H1 (cell line): Measurements from ENCODE around the gene PCDH9. TPM values are rescaled to one million over a fixed set of nuclear protein-coding genes. Genes with fewer than 3 reads are reported as not detected.

Source experiments
- CTCF ChIA-PET: fragments of 300-600 bp; sonication (Branson Sonifier 250); formaldehyde crosslinking; loops from one replicate; lab custom pipeline; 2021; ENCODE audit not compliant: partially characterized antibody; lab: Charles Lee
- POLR2A ChIA-PET: fragments of 300-600 bp; sonication (Branson Sonifier 250); formaldehyde crosslinking; loops from one replicate; lab custom pipeline; 2021; ENCODE audit warnings: inconsistent platforms; ENCODE audit not compliant: partially characterized antibody; lab: Charles Lee
- DNase-seq, 2 experiments: peaks; one replicate each; pipeline versions ENCODE4 v3.0.0 to v3.0.0-alpha.2; 2010 to 2022; ENCODE audit warnings: low spot score in 2 of 2, low read depth in 1 of 2, mixed read lengths in 1 of 2
- FAIRE-seq: peaks from 2 replicates; lab custom pipeline; 2011; peaks lifted over from hg19 to GRCh38; lab: Jason Lieb, UNC
- H2AFZ ChIP-seq: 2 replicates; pipeline ENCODE4 v1.8.1; 2012; ENCODE audit warnings: low read length, inconsistent platforms
- H2AK5ac ChIP-seq: 2 replicates; pipeline ENCODE4 v1.6.1; 2013; ENCODE audit warnings: low read depth, low read length
- H2BK120ac ChIP-seq: replicated peaks from 2 replicates; pipeline ENCODE3; 2013; ENCODE audit warnings: low read depth, low read length, inconsistent platforms
- H2BK12ac ChIP-seq: 2 replicates; pipeline ENCODE4 v1.6.1; 2013; ENCODE audit warnings: low read depth, low read length
- H2BK15ac ChIP-seq: 2 replicates; pipeline ENCODE4 v1.6.1; 2013; ENCODE audit warnings: low read length
- H2BK20ac ChIP-seq: 2 replicates; pipeline ENCODE4 v1.6.1; 2013; ENCODE audit warnings: low read length
- H2BK5ac ChIP-seq: 2 replicates; pipeline ENCODE4 v1.6.1; 2013; ENCODE audit warnings: low read depth, low read length
- H3K14ac ChIP-seq: 2 replicates; pipeline ENCODE4 v1.6.1; 2013; ENCODE audit warnings: inconsistent platforms; ENCODE audit not compliant: insufficient read length
- H3K18ac ChIP-seq: 2 replicates; pipeline ENCODE4 v1.6.1; 2013; ENCODE audit warnings: low read length; ENCODE audit errors: extremely low read depth
- H3K23ac ChIP-seq: 2 replicates; pipeline ENCODE4 v1.6.1; 2013; ENCODE audit warnings: inconsistent platforms; ENCODE audit not compliant: insufficient read length
- H3K23me2 ChIP-seq: 2 replicates; pipeline ENCODE4 v1.6.1; 2013; ENCODE audit warnings: low read depth, low read length
- H3K27ac ChIP-seq: 2 replicates; pipeline ENCODE4 v1.6.1; 2011; ENCODE audit warnings: low read depth, low read length, inconsistent platforms
- H3K27me3 ChIP-seq, 4 experiments: replicated peaks in 1 of 4; 1 replicate in 1 of 4; 2 replicates in 3 of 4; pipeline versions ENCODE4 v1.6.1 to v1.8.1; 2011 to 2013; ENCODE audit warnings: low read length in 3 of 4, mild to moderate bottlenecking in 3 of 4, inconsistent platforms in 2 of 4, mixed read lengths in 2 of 4, moderate library complexity in 1 of 4; ENCODE audit not compliant: control insufficient read depth in 3 of 4, insufficient read depth in 3 of 4; ENCODE audit errors: extremely low read depth in 1 of 4
- H3K36me3 ChIP-seq, 4 experiments: 2 replicates each; pipeline versions ENCODE4 v1.6.1 to v1.8.1; 2011 to 2013; ENCODE audit warnings: mild to moderate bottlenecking in 4 of 4, low read length in 3 of 4, moderate library complexity in 2 of 4, control low read depth in 1 of 4, inconsistent platforms in 1 of 4; ENCODE audit not compliant: insufficient read depth in 4 of 4, control insufficient read depth in 2 of 4
- H3K4ac ChIP-seq: replicated peaks from 2 replicates; pipeline ENCODE3; 2013; ENCODE audit warnings: low read length, low read depth, mixed read lengths, inconsistent platforms; ENCODE audit not compliant: insufficient read length
- H3K4me1 ChIP-seq, 4 experiments: replicated peaks in 1 of 4; 1 replicate in 1 of 4; 2 replicates in 3 of 4; pipeline versions ENCODE4 v1.6.1 to v1.8.1; 2011 to 2013; ENCODE audit warnings: low read length in 3 of 4, inconsistent platforms in 2 of 4, mixed read lengths in 1 of 4; ENCODE audit not compliant: insufficient read depth in 4 of 4, control insufficient read depth in 3 of 4
- H3K4me2 ChIP-seq, 2 experiments: 2 replicates each; pipeline versions ENCODE4 v1.6.1 to v1.8.1; 2011 to 2013; ENCODE audit warnings: low read depth in 2 of 2, low read length in 2 of 2, control low read depth in 1 of 2, inconsistent platforms in 1 of 2, mild to moderate bottlenecking in 1 of 2; ENCODE audit not compliant: insufficient read depth in 1 of 2
- H3K4me3 ChIP-seq, 4 experiments: fragments of 200-600, 300-600 bp in 1 of 4; sonication (generic), shearing (Covaris generic), sonication (Bioruptor Twin) in 1 of 4; 2 replicates each; pipeline versions ENCODE4 v1.5.1 to v1.8.1; 2011 to 2016; ENCODE audit warnings: low read length in 4 of 4, low read depth in 3 of 4, control low read depth in 2 of 4, inconsistent platforms in 2 of 4, mild to moderate bottlenecking in 2 of 4, mixed read lengths in 1 of 4, moderate library complexity in 1 of 4; ENCODE audit not compliant: insufficient read depth in 2 of 4; ENCODE audit errors: extremely low read depth in 1 of 4
- H3K56ac ChIP-seq: replicated peaks from 2 replicates; pipeline ENCODE3; 2013; ENCODE audit warnings: low read depth, mild to moderate bottlenecking, mixed read lengths, low read length, inconsistent platforms; ENCODE audit not compliant: insufficient read length
- H3K79me1 ChIP-seq: 2 replicates; pipeline ENCODE4 v1.6.1; 2013; ENCODE audit warnings: low read depth, low read length, control low read depth
- H3K79me2 ChIP-seq, 2 experiments: 2 replicates each; pipeline versions ENCODE4 v1.6.1 to v1.8.1; 2012 to 2013; ENCODE audit warnings: low read length in 2 of 2, mild to moderate bottlenecking in 2 of 2, inconsistent platforms in 1 of 2; ENCODE audit not compliant: insufficient read depth in 2 of 2, control insufficient read depth in 1 of 2
- H3K9ac ChIP-seq, 4 experiments: replicated peaks in 1 of 4; 1 replicate in 1 of 4; 2 replicates in 3 of 4; pipeline versions ENCODE4 v1.6.1 to v1.8.1; 2011 to 2013; ENCODE audit warnings: low read depth in 3 of 4, low read length in 3 of 4, control low read depth in 2 of 4, mild to moderate bottlenecking in 2 of 4, moderate library complexity in 2 of 4, inconsistent platforms in 1 of 4; ENCODE audit errors: extremely low read depth in 1 of 4
- H3K9me3 ChIP-seq, 2 experiments: 2 replicates each; pipeline versions ENCODE4 v1.6.1 to v1.8.1; 2012 to 2013; ENCODE audit warnings: mild to moderate bottlenecking in 2 of 2, moderate library complexity in 2 of 2, control low read depth in 1 of 2, inconsistent platforms in 1 of 2, low read depth in 1 of 2, low read length in 1 of 2, mixed read lengths in 1 of 2; ENCODE audit not compliant: insufficient read depth in 2 of 2
- H4K20me1 ChIP-seq, 2 experiments: replicated peaks in 1 of 2; 2 replicates each; pipeline versions ENCODE3 to v1.8.1; 2011 to 2013; ENCODE audit warnings: inconsistent platforms in 2 of 2, low read length in 2 of 2, mild to moderate bottlenecking in 1 of 2; ENCODE audit not compliant: insufficient read depth in 2 of 2, control insufficient read depth in 1 of 2
- H4K5ac ChIP-seq: 2 replicates; pipeline ENCODE4 v1.6.1; 2013; ENCODE audit warnings: low read length, low read depth, mixed read lengths, inconsistent platforms; ENCODE audit not compliant: insufficient read length
- H4K8ac ChIP-seq: 2 replicates; pipeline ENCODE4 v1.8.0; 2013; ENCODE audit warnings: mild to moderate bottlenecking, moderate library complexity, low read length, inconsistent platforms; ENCODE audit not compliant: insufficient read depth; ENCODE audit errors: extremely low read depth
- H4K91ac ChIP-seq: replicated peaks from 2 replicates; pipeline ENCODE3; 2013; ENCODE audit warnings: low read length, mixed read lengths, inconsistent platforms; ENCODE audit not compliant: insufficient read length
- HDAC6 ChIP-seq: IDR thresholded peaks from one replicate; pipeline ENCODE4 v1.7.1; 2012; ENCODE audit warnings: low read depth, mild to moderate bottlenecking, inconsistent platforms, low read length, moderate library complexity
- WGBS, 2 experiments: shearing (Covaris generic) in 1 of 2; methylation state at CpG; one replicate each; pipeline versions ENCODE4 v1.1.6 to v1.1.7; 2013 to 2015; ENCODE audit warnings: low lambda C conversion rate in 2 of 2, mixed read lengths in 2 of 2, inconsistent platforms in 1 of 2, low coverage in 1 of 2, missing lambda C conversion rate in 1 of 2; ENCODE audit not compliant: insufficient replicate concordance in 2 of 2, insufficient coverage in 1 of 2, insufficient read length in 1 of 2; ENCODE audit errors: extremely low coverage in 1 of 2, missing lambda C conversion rate in 1 of 2; 5-methylcytosine and 5-hydroxymethylcytosine counted together
- polyA plus RNA-seq, 7 experiments: library from polyadenylated mRNA; depleted of rRNA in 3 of 7; stranded (reverse) in 5 of 7; unstranded in 2 of 7; fragments of >200 nt in 5 of 7; fragments of 200-250 nt in 2 of 7; gene quantifications; 1 replicate in 5 of 7; 2 replicates in 1 of 7; 4 replicates in 1 of 7; pipeline versions ENCODE4 v1.2.1 to v1.2.3, GENCODE V29; 2011 to 2013; ENCODE audit warnings: missing spikeins in 2 of 7, mixed read lengths in 2 of 7
- total RNA-seq: library from RNA; stranded (reverse); fragmentation: NEBNext Ultra II Directional; extraction: Animal tissue kit (Norgen Biotek cat#: 25700); gene quantifications from 2 replicates; pipeline ENCODE4 v1.2.1, GENCODE V29; 2021

Gene PCDH9
- total and polyA plus RNA-seq, 2 of the 8 experiments (the other 6 are each of a cell fraction or from before 2014, with no cell fraction given): 0.12 to 0.60 TPM

GRCh38 chr13:66914155-66914554 is 316.0 kb downstream of the PCDH9 start:
- H4K91ac ChIP-seq: no peak overlapping the region
- no peak overlapping the region for H3K14ac ChIP-seq
- no peak overlapping the region for H2BK12ac ChIP-seq
- ChIA-PET CTCF (interaction anchor here (0.6 kb wide), 1 partner anchor 153 kb away, joined by 3 read pairs; no protein-coding TSS in a partner anchor), POLR2A (no interaction called here)
- H4K5ac ChIP-seq: no peak overlapping the region
- H3K23ac ChIP-seq: no peak overlapping the region
- H3K9ac ChIP-seq: no peak overlapping the region
- no peak overlapping the region for H3K18ac ChIP-seq
- H2AK5ac ChIP-seq: no peak overlapping the region
- no peaks in the 10 kb centered on the region for H3K4me1 ChIP-seq
- H2BK15ac ChIP-seq: no peak overlapping the region
- no peaks in the 10 kb centered on the region for H3K79me1 ChIP-seq
- H4K8ac ChIP-seq: no peak overlapping the region
- no peaks in the 10 kb centered on the region for H3K27me3 ChIP-seq
- H2AFZ ChIP-seq: no peak overlapping the region
- H3K4me2 ChIP-seq: no peak overlapping the region
- H2BK5ac ChIP-seq: no peak overlapping the region
- TF ChIP-seq HDAC6: no peak
- H3K36me3 ChIP-seq: no peaks in the 10 kb centered on the region
- no peaks in the 10 kb centered on the region for H3K79me2 ChIP-seq
- no peak for FAIRE-seq
- no peaks in the 10 kb centered on the region for H3K23me2 ChIP-seq
- 98% methylated on average over 4 of the region's 4 CpGs; no CpG with 5 or more reads in 1 of the 2 experiments for WGBS, 2 experiments
- H3K56ac ChIP-seq: no peak overlapping the region
- no peak overlapping the region for H2BK20ac ChIP-seq
- H3K4ac ChIP-seq: no peak overlapping the region
- no peaks in the 10 kb centered on the region for H3K9me3 ChIP-seq
- no peak overlapping the region for H2BK120ac ChIP-seq
- no peak for DNase-seq
- no peaks in the 10 kb centered on the region for H4K20me1 ChIP-seq
- no peak overlapping the region for H3K4me3 ChIP-seq
- H3K27ac ChIP-seq: no peak overlapping the region
